ENCODE measurements around the gene ACTR8.

ACTR8 gene

GRCh38 chr3:53833700-53834099, 48.3 kb downstream of the ACTR8 start:
- no peak for DNase-seq

- DNase-seq = no peak
These were observed 48.8 kb downstream of the ACTR8 start for GRCh38 chr3:53833053-53833645.

GRCh38 chr3:53830944-53831343, 51.0 kb downstream of the ACTR8 start:
- no peak for DNase-seq

- DNase-seq = no peak
These were observed 52.3 kb downstream of the ACTR8 start for GRCh38 chr3:53829605-53830004.

GRCh38 chr3:53828581-53828980, 53.4 kb downstream of the ACTR8 start:
- DNase-seq = no peak

- no peak for DNase-seq
These were observed 55.9 kb downstream of the ACTR8 start for GRCh38 chr3:53826048-53826447.

GRCh38 chr3:53824795-53825194, 57.2 kb downstream of the ACTR8 start:
- DNase-seq = no peak

- DNase-seq = no peak
These were observed 57.8 kb downstream of the ACTR8 start for GRCh38 chr3:53823956-53824657.

- DNase-seq = no peak
These were observed 58.7 kb downstream of the ACTR8 start for GRCh38 chr3:53823026-53823955.

GRCh38 chr3:53822331-53822741, 59.6 kb downstream of the ACTR8 start:
- no peak for DNase-seq

GRCh38 chr3:53821631-53822121, 60.3 kb downstream of the ACTR8 start:
- no peak for DNase-seq

- DNase-seq = no peak
These were observed 61.0 kb downstream of the ACTR8 start for GRCh38 chr3:53820756-53821580.

GRCh38 chr3:53820084-53820483, 61.9 kb downstream of the ACTR8 start:
- no peak for DNase-seq

GRCh38 chr3:53819163-53819868, 62.6 kb downstream of the ACTR8 start:
- no peak for DNase-seq

- DNase-seq = no peak
These were observed 63.5 kb downstream of the ACTR8 start for GRCh38 chr3:53818221-53819162.

GRCh38 chr3:53817809-53818208, 64.1 kb downstream of the ACTR8 start:
- DNase-seq = no peak

GRCh38 chr3:53817211-53817610, 64.7 kb downstream of the ACTR8 start:
- no peak for DNase-seq

Data from activated CD4-positive, alpha-beta T cell treated with anti-CD3 and anti-CD28 coated beads, Interleukin-2, Interleukin-6, amounts not matched to agents 100 ng/mL and 50 ng/mL, durations not matched to agents 16 hours and 8 hours (primary cell).